GM13977 (cell line): ENCODE data around the gene WASF2.

Experiments used
- DNase-seq: peaks from one replicate; pipeline ENCODE4 v3.0.0; 2012; ENCODE audit warnings: low spot score
- in situ Hi-C: fragments of 300-500 bp; cut with MboI; formaldehyde crosslinking; loops from one replicate; pipeline ENCODE4 v1.12.0; 2022; ENCODE audit warnings: low sequenced_read_pairs, low pct_unique_long_range_greater_than_20kb, mixed read lengths, inconsistent platforms; ENCODE audit not compliant: unreplicated experiment
- TF ChIP-seq, protein P1 (sequence below): IDR thresholded peaks from 2 replicates; pipeline ENCODE4 v1.5.1; 2012; ENCODE audit warnings: mild to moderate bottlenecking, control low read depth; ENCODE audit not compliant: insufficient read depth; ENCODE audit errors: extremely low read depth, missing control alignments

Gene WASF2

GRCh38 chr1:27403065-27403726 is 86.8 kb downstream of the WASF2 start:
- in situ Hi-C loops, result no loop called here
- TF ChIP-seq, protein P1, sequence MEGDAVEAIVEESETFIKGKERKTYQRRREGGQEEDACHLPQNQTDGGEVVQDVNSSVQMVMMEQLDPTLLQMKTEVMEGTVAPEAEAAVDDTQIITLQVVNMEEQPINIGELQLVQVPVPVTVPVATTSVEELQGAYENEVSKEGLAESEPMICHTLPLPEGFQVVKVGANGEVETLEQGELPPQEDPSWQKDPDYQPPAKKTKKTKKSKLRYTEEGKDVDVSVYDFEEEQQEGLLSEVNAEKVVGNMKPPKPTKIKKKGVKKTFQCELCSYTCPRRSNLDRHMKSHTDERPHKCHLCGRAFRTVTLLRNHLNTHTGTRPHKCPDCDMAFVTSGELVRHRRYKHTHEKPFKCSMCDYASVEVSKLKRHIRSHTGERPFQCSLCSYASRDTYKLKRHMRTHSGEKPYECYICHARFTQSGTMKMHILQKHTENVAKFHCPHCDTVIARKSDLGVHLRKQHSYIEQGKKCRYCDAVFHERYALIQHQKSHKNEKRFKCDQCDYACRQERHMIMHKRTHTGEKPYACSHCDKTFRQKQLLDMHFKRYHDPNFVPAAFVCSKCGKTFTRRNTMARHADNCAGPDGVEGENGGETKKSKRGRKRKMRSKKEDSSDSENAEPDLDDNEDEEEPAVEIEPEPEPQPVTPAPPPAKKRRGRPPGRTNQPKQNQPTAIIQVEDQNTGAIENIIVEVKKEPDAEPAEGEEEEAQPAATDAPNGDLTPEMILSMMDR, result peak; percentile 65
- DNase-seq, result peak; percentile 74

DNA sequence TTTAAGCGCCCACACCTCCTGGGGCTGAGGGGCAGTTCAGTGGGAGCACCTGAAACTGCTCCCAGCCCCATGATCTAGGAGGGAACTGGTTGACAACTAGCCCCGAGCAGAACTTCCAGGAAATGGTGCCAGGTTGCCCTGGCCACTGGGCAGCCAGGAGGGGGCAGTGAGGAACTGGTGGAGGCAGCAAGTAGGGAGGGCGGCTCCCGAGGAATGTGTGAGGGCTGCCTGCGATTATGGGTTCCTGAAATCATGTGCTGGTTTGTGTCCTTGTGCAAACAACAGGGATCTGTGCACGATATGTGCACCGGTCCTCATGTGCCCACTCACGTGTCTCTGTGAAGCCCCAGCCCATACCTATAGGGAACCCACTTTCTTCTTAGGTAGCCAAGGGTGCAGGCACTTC is 87.6 kb downstream of the WASF2 start:
- in situ Hi-C loops, result no loop called here
- no peak for DNase-seq

GRCh38 chr1:27400963-27401341 is 89.0 kb downstream of the WASF2 start:
- DNase-seq, result no peak
- TF ChIP-seq, protein P1, result no peak
- in situ Hi-C loops, result no loop called here

More for the DNA sequence above, 87.6 kb downstream of the WASF2 start:
- TF ChIP-seq, protein P1, result peak; percentile 47

- in situ Hi-C loops, result no loop called here
- TF ChIP-seq, protein P1, result no peak
- DNase-seq, result no peak
These were observed 89.6 kb downstream of the WASF2 start for GRCh38 chr1:27400082-27400962.

DNA sequence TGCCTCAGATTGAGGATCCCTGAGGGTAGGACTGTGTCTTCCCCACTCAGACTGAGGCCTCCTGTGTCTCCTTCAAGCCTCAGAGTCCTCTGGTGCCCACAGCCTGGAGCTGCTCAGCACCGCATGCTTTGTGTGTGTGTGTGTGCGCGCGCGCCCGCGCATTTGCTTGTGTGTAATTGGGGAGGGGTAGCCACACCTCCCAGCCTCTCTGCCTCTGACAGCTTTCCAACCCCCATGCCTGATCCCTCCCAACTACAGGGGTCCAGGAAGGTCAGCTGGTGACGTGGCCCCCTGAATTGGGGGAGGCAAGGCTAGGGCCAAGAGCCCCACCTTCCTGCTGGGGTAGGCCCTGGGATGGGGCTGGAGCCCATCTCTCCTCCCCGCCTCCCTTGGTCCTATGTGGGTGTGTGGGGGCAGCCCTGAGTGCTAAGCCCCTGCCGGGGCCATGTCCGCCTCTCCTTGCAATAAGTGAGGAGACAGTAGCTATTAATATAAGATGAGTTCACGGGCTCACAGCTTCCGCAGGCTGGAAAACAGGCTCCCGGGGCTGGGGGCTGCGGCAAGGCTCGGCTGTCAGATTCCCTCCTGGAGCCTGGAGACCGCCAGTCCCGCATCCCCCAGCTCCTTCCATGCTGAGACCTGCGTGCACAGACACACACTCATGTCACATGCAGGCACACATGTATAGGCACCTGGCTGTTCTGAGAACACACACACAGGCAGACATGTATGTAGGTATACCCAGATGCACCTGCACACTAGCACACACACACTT is 90.5 kb downstream of the WASF2 start:
- in situ Hi-C loops, result no loop called here
- no peak for DNase-seq
- TF ChIP-seq, protein P1, result no peak

DNA sequence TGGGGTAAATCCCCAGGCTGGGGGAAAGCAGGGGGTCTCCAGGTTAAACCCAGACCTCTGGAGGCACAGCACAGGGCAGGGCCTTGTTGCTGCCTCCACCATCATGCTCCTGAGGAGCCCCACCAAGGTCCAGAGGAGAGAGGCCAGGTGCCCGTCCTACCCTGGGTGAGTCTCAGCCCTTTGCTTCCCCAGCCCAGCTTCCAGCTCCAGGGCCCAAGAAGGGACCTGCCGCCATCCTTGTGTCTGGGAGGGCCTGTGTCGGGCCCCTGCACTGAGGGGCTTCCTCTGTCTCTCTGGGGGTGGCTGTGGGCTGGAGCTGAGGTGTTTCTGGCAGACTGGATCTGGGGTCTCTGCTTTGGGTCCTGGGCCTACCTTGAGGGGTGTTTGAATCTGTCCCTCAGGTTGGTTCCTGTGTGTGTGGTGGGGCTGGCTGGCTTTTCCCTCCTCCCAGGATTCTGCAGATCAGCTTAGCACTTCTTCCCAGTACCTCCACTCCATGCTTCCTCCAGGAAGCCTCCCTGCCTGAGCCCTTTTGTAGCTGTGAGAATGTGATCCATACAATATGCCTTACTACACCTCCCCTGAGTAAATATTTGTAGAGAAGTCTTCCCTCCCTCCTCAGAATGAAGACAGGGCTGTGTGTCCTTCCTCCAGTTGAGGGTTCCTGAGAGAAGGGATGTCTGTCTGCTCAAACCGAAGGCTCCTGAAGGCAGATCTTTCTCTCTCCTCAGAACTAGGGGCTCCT is 91.4 kb downstream of the WASF2 start:
- TF ChIP-seq, protein P1, result no peak
- in situ Hi-C loops, result no loop called here
- no peak for DNase-seq
